LNCaP clone FGC (cell line): ENCODE results near the gene GABRR3.
A peak's percentile ranks its signal among the peaks of the same experiment; 100 is the strongest.

ENCODE experiments used
- DNase-seq: peaks from one replicate; pipeline ENCODE4 v3.0.0-alpha.2; 2011; ENCODE audit warnings: low read depth
- H3K4me3 ChIP-seq: 2 replicates; pipeline ENCODE4 v1.5.1; 2011; ENCODE audit warnings: mild to moderate bottlenecking, low read depth, low read length, control low read depth
- TF ChIP-seq, protein P1 (sequence below): IDR thresholded peaks from 2 replicates; pipeline ENCODE4 v1.5.1; 2012; ENCODE audit warnings: mild to moderate bottlenecking; ENCODE audit not compliant: control insufficient read depth, insufficient read depth; ENCODE audit errors: extremely low read depth

The GABRR3 gene

DNA sequence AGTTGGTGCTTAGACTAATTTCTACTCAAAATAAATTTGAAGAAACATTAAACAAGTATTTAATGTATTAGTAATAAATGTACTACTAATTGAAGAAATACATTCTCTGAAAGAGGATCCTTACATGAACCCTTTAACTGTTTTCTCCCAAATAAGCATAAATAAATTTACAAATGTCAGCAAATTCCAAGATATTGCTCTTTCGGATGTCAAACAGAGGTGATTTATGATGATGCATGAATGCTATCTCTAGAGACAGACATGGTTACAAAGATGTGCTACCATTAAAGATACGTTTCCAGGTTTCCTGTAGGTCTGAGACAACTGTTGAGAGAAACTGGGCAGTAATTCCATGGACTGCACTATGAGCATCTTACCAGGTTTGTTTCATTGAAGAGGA is 629 bp downstream of the GABRR3 start:
- DNase-seq, result no peak
- TF ChIP-seq, protein P1, sequence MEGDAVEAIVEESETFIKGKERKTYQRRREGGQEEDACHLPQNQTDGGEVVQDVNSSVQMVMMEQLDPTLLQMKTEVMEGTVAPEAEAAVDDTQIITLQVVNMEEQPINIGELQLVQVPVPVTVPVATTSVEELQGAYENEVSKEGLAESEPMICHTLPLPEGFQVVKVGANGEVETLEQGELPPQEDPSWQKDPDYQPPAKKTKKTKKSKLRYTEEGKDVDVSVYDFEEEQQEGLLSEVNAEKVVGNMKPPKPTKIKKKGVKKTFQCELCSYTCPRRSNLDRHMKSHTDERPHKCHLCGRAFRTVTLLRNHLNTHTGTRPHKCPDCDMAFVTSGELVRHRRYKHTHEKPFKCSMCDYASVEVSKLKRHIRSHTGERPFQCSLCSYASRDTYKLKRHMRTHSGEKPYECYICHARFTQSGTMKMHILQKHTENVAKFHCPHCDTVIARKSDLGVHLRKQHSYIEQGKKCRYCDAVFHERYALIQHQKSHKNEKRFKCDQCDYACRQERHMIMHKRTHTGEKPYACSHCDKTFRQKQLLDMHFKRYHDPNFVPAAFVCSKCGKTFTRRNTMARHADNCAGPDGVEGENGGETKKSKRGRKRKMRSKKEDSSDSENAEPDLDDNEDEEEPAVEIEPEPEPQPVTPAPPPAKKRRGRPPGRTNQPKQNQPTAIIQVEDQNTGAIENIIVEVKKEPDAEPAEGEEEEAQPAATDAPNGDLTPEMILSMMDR, result no peak
- H3K4me3 ChIP-seq, result no peak overlapping the region

- DNase-seq, result no peak
- no peak overlapping the region for H3K4me3 ChIP-seq
- TF ChIP-seq, protein P1, result no peak
These were observed 1.1 kb downstream of the GABRR3 start for GRCh38 chr3:98034036-98034435.

DNA sequence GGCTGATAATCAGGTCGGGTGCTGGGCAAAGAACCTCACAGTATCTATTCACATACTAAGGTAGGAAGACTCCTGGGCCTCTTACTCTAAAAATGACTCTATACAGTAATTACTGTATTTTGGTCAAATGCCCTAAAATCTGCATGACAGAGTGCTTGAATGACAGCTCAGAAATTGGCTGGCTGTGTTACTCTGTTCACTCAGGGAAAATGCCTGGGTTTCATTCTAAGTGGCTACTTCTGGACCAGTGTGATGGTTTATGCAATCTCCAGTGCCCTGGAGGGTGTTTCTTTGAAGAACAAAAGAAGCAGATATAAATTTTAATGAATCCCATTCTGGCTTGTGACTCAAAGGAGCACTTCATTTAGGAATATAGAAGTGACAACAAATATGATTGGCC is 2.2 kb downstream of the GABRR3 start:
- TF ChIP-seq, protein P1, result no peak
- no peak for DNase-seq
- H3K4me3 ChIP-seq, result no peak overlapping the region

DNA sequence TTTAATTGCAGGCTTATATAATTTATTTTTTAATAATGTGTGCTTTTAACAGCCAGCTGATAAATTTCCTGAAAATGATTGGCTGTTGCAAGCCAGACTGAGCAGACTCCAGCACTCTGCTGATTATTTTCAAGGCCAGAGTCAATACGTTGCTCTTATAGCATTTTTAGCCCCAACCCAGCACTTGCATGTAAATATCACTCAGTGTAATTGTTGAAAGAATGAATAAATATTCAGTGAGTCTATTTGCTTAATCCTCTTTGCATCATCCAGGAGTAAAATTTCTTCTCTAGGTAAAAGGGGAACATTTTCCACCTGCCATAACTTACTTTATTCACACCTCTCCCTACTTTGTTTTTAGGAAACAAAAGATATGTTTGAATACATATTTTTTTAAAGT is 2.9 kb downstream of the GABRR3 start:
- DNase-seq, result no peak
- TF ChIP-seq, protein P1, result no peak
- no peak overlapping the region for H3K4me3 ChIP-seq

GRCh38 chr3:98029083-98029482 is 6.0 kb downstream of the GABRR3 start:
- no peak for DNase-seq
- TF ChIP-seq, protein P1, result no peak
- no peak overlapping the region for H3K4me3 ChIP-seq

GRCh38 chr3:98027085-98027446 is 8.0 kb downstream of the GABRR3 start:
- DNase-seq, result peak; percentile 27
- TF ChIP-seq, protein P1, result no peak
- H3K4me3 ChIP-seq, result no peak overlapping the region

DNA sequence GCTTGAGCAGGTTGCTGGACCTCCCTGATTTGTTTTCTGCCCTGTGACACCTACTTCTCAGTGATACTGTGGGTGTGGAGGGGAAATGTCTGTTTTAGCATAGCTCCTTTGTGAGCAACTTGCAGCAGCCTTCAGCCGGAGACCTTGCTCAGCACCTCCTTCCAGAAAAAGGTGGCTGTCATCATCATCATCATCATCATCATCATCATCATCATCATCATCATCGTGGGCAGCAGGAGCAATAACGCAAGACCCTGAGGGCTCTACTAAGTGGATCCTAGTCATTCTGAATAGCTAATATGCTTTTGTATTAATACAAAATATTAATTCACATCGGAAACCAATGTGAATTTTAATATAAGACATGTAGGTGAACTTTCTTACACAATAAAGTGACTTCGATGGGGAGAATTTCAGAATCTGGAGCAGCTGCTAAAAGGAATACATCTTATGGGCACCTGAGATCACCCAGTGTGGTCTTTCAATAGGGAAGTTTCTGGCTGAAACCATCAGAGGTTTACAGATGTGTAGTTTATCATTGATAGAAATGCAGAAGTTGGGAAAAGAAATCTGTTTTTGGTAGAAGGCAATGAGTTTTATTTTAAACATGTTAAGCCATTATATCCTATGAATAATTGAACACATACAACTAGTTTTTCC is 8.6 kb downstream of the GABRR3 start:
- no peak for DNase-seq
- TF ChIP-seq, protein P1, result no peak
- no peak overlapping the region for H3K4me3 ChIP-seq
